Keratinocyte (primary cell): ENCODE measurements around the gene ZNF681. TPM values are rescaled to one million over a fixed set of nuclear protein-coding genes. Genes with fewer than 3 reads are reported as not detected.

Experiments used
- DNase-seq: peaks from one replicate; pipeline ENCODE4 v3.0.0-alpha.2; 2011; ENCODE audit warnings: low read depth, missing footprints, low spot score
- FAIRE-seq: peaks from 2 replicates; lab custom pipeline; 2011; peaks lifted over from hg19 to GRCh38; lab: Jason Lieb, UNC
- H2AFZ ChIP-seq: 2 replicates; pipeline ENCODE4 v1.6.0; 2012; ENCODE audit warnings: low read length, control low read depth, inconsistent platforms; ENCODE audit not compliant: control insufficient read depth
- H3K27ac ChIP-seq: 2 replicates; pipeline ENCODE4 v1.5.1; 2011; ENCODE audit warnings: low read length; ENCODE audit not compliant: control insufficient read depth, insufficient read depth
- H3K27me3 ChIP-seq: 3 replicates; pipeline ENCODE4 v1.6.0; 2011; ENCODE audit warnings: low read length; ENCODE audit not compliant: control insufficient read depth, insufficient read depth; ENCODE audit errors: extremely low read depth
- H3K36me3 ChIP-seq, 2 experiments: 2 replicates in 1 of 2; 3 replicates in 1 of 2; pipeline ENCODE4 v1.5.1; 2011; ENCODE audit warnings: low read length in 2 of 2, mild to moderate bottlenecking in 1 of 2; ENCODE audit not compliant: control insufficient read depth in 2 of 2, insufficient read depth in 2 of 2; ENCODE audit errors: extremely low read depth in 1 of 2
- H3K4me1 ChIP-seq: 3 replicates; pipeline ENCODE4 v1.5.1; 2011; ENCODE audit warnings: low read length; ENCODE audit not compliant: control insufficient read depth, insufficient read depth; ENCODE audit errors: extremely low read depth
- H3K4me2 ChIP-seq: 3 replicates; pipeline ENCODE4 v1.6.0; 2011; ENCODE audit warnings: low read depth, low read length; ENCODE audit not compliant: control insufficient read depth, insufficient read depth; ENCODE audit errors: extremely low read depth
- H3K4me3 ChIP-seq, 3 experiments: fragments of 200-600 bp in 1 of 3; sonication (generic) in 1 of 3; 2 replicates in 2 of 3; 3 replicates in 1 of 3; pipeline ENCODE4 v1.5.1; 2011 to 2016; ENCODE audit warnings: low read length in 3 of 3, mild to moderate bottlenecking in 3 of 3, control low read depth in 2 of 3, inconsistent platforms in 1 of 3, low read depth in 1 of 3, mixed read lengths in 1 of 3, mixed run types in 1 of 3, moderate library complexity in 1 of 3; ENCODE audit not compliant: control insufficient read depth in 2 of 3, insufficient read depth in 2 of 3; ENCODE audit errors: extremely low read depth in 1 of 3
- H3K79me2 ChIP-seq: 2 replicates; pipeline ENCODE4 v1.6.0; 2012; ENCODE audit warnings: low read length; ENCODE audit not compliant: control insufficient read depth, insufficient read depth
- H3K9ac ChIP-seq: 3 replicates; pipeline ENCODE4 v1.6.0; 2011; ENCODE audit warnings: low read length; ENCODE audit not compliant: control insufficient read depth, insufficient read depth; ENCODE audit errors: extremely low read depth
- H3K9me1 ChIP-seq: 3 replicates; pipeline ENCODE4 v1.6.0; 2011; ENCODE audit warnings: low read length; ENCODE audit not compliant: control insufficient read depth, insufficient read depth; ENCODE audit errors: extremely low read depth
- H3K9me3 ChIP-seq: 2 replicates; pipeline ENCODE4 v1.5.1; 2012; ENCODE audit warnings: low read depth, low read length; ENCODE audit not compliant: control insufficient read depth
- H4K20me1 ChIP-seq: 3 replicates; pipeline ENCODE4 v1.6.0; 2011; ENCODE audit warnings: low read length; ENCODE audit not compliant: control insufficient read depth, insufficient read depth; ENCODE audit errors: extremely low read depth
- EZH2 ChIP-seq: IDR thresholded peaks from one replicate; pipeline ENCODE4 v1.6.1; 2012; ENCODE audit warnings: inconsistent platforms, mild to moderate bottlenecking, low read length, moderate library complexity
- dilution Hi-C: fragments of 300-500 bp; cut with MboI; formaldehyde crosslinking; loops from one replicate; pipeline ENCODE4 v1.7.0; 2020; ENCODE audit warnings: low sequenced_read_pairs; ENCODE audit not compliant: extremely low pct_ligation_motif_present
- polyA plus RNA-seq, 5 experiments: library from polyadenylated mRNA; depleted of rRNA in 3 of 5; stranded (reverse) in 3 of 5; stranded (forward) in 1 of 5; unstranded in 1 of 5; fragments of >200 nt; gene quantifications; 1 replicate in 1 of 5; 2 replicates in 3 of 5; 3 replicates in 1 of 5; pipeline versions ENCODE4 v1.2.1 to v1.2.3, GENCODE V29; 2011 to 2012; ENCODE audit warnings: missing spikeins in 2 of 5, low read depth in 1 of 5, low replicate concordance in 1 of 5
- TF ChIP-seq, protein P1 (sequence below), 3 experiments: IDR thresholded peaks in 1 of 3; conservative IDR thresholded peaks in 1 of 3; optimal IDR thresholded peaks in 1 of 3; 2 replicates in 2 of 3; 3 replicates in 1 of 3; pipeline versions ENCODE3 to v1.5.1; 2011; ENCODE audit warnings: low read length in 3 of 3, mild to moderate bottlenecking in 3 of 3, moderate library complexity in 2 of 3, control low read depth in 1 of 3, inconsistent platforms in 1 of 3; ENCODE audit not compliant: insufficient read depth in 2 of 3; ENCODE audit errors: extremely low read depth in 1 of 3

ZNF681 gene
- polyA plus RNA-seq, 1 donor (not counting 4 experiments of a cell fraction or from before 2014, with no cell fraction given) = 1.4 TPM

DNA sequence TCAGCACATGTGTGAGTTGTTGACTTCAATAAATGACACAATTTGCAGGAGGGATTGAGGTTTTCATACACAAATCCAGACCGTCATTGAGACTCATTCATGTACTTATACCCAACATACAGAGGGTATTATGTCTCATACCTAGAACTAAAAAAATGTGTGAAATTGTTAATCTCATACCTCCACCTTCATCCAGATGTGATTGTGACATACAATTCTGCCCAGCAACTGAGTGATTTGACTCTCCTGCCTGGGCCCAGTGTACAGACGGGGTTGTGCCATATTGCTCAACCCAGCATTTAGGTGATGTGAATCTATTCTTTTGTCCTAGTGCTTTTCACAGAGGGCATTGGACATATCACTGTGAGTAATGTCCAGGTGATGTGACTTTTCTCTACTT, 12.6 kb upstream of the ZNF681 start:
- Histone ChIP-seq H3K4me2 (no peak overlapping the region), H3K4me1 (no peaks in the 10 kb centered on the region), H2AFZ (no peak overlapping the region), H3K9me1 (no peaks in the 10 kb centered on the region), H3K4me3 (no peak overlapping the region), H3K9me3 (no peaks in the 10 kb centered on the region), H3K9ac (no peak overlapping the region), H3K79me2 (peaks cover 2% of the 10 kb centered on the region), H3K27me3 (no peaks in the 10 kb centered on the region), H3K36me3 (peaks cover 0 to 4% of the 10 kb centered on the region in 2 experiments), H3K27ac (no peak overlapping the region), H4K20me1 (no peaks in the 10 kb centered on the region)
- dilution Hi-C loops = no loop called here
- no peak for DNase-seq
- no peak for FAIRE-seq
- TF ChIP-seq EZH2 = no peak
- TF ChIP-seq, protein P1, sequence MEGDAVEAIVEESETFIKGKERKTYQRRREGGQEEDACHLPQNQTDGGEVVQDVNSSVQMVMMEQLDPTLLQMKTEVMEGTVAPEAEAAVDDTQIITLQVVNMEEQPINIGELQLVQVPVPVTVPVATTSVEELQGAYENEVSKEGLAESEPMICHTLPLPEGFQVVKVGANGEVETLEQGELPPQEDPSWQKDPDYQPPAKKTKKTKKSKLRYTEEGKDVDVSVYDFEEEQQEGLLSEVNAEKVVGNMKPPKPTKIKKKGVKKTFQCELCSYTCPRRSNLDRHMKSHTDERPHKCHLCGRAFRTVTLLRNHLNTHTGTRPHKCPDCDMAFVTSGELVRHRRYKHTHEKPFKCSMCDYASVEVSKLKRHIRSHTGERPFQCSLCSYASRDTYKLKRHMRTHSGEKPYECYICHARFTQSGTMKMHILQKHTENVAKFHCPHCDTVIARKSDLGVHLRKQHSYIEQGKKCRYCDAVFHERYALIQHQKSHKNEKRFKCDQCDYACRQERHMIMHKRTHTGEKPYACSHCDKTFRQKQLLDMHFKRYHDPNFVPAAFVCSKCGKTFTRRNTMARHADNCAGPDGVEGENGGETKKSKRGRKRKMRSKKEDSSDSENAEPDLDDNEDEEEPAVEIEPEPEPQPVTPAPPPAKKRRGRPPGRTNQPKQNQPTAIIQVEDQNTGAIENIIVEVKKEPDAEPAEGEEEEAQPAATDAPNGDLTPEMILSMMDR (optimal IDR thresholded peaks at IDR 0.05 in 1 of 3, IDR thresholded peaks at IDR 0.05 in 1 of 3, conservative IDR thresholded peaks at IDR 0.05 in 1 of 3; ENCODE audit: extremely low read depth in 1 of 3, insufficient read depth in 2 of 3, low read length in 3 of 3) = no peak

DNA sequence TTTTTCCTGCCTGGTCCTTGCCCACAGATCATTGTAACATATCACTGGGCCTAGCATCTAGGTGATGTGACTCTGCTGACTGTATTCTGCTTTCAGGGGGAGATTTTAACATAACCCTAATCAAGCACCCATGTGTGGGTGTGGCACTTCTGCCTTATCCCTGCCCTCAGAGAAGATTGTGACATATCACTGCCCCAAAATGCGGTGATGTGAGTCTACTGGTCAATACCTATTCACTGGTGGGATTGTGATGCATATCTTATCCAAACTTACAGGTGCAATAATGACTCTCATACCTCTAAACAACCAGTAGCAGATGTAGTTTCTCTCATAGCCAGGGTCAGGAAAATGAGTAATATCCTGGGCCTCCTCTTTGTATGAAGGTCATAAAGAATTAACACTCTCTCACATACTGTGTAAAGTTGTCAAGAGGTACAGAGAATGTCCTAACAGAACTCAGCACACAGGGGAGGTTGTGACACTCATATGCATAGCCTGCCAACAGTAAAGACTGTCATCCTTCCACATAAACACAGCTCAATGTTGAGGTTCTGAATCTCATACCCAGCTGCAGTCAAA, 12.1 kb upstream of the ZNF681 start:
- Histone ChIP-seq H3K79me2 (peaks cover 2% of the 10 kb centered on the region), H3K36me3 (peaks cover 0 to 3% of the 10 kb centered on the region in 2 experiments), H3K27ac (peak overlapping the region; percentile 33), H3K4me1 (no peaks in the 10 kb centered on the region), H2AFZ (no peak overlapping the region), H3K9me1 (no peaks in the 10 kb centered on the region), H3K4me2 (no peak overlapping the region), H4K20me1 (no peaks in the 10 kb centered on the region), H3K9me3 (no peaks in the 10 kb centered on the region), H3K27me3 (no peaks in the 10 kb centered on the region), H3K4me3 (no peak overlapping the region), H3K9ac (no peak overlapping the region)
- dilution Hi-C loops = no loop called here
- no peak for FAIRE-seq
- no peak for DNase-seq
- TF ChIP-seq EZH2 = no peak
- TF ChIP-seq, protein P1 (optimal IDR thresholded peaks at IDR 0.05 in 1 of 3, IDR thresholded peaks at IDR 0.05 in 1 of 3, conservative IDR thresholded peaks at IDR 0.05 in 1 of 3; ENCODE audit: extremely low read depth in 1 of 3, insufficient read depth in 2 of 3, low read length in 3 of 3) = no peak
